Superior temporal gyrus (tissue), 1 donor: ENCODE results near the gene ZFP36L1.

Source experiments
- DNase-seq: peaks from one replicate; pipeline ENCODE4 v3.0.0-alpha.2; 2016; ENCODE audit errors: extremely low spot score

ZFP36L1 gene

DNA sequence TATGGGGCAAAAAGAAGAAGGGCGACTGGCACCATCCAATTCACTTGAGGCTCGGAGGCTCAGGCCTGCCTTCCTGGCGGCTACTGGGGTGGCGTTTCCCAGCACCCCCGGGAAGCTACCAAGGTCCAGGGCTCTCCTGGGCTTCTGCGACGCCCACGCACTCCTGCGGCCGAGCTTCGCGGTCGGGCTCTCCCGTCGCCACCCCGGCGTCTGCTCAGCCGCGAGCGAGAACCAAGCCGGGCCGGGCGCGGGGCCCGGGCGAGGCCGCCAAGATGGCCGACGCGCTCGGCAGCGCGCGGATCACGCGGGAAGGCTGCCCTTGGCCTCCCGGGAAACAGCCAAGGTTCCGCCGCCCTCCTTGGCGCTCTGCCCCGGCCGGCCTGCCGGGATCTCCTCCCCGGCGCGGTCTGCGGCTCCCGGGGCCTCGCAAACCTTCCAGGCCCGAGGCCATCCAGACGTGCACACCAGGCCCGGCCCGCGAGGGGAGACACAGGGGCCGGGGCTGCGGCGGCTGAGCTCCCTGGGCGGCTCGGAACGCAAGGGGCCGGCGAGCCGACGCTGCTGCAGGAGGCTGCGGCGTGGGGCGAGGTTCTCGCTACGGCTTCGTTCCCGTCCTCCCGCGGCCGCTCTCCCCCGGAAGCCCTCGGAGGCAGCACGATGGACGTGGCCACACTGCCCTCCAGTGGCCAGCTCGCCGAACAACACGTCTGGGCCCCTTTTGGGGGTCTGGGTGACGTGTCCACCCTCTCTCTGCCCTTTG lies 23.5 kb upstream of the ZFP36L1 start:
- DNase-seq = peak; percentile 86

DNA sequence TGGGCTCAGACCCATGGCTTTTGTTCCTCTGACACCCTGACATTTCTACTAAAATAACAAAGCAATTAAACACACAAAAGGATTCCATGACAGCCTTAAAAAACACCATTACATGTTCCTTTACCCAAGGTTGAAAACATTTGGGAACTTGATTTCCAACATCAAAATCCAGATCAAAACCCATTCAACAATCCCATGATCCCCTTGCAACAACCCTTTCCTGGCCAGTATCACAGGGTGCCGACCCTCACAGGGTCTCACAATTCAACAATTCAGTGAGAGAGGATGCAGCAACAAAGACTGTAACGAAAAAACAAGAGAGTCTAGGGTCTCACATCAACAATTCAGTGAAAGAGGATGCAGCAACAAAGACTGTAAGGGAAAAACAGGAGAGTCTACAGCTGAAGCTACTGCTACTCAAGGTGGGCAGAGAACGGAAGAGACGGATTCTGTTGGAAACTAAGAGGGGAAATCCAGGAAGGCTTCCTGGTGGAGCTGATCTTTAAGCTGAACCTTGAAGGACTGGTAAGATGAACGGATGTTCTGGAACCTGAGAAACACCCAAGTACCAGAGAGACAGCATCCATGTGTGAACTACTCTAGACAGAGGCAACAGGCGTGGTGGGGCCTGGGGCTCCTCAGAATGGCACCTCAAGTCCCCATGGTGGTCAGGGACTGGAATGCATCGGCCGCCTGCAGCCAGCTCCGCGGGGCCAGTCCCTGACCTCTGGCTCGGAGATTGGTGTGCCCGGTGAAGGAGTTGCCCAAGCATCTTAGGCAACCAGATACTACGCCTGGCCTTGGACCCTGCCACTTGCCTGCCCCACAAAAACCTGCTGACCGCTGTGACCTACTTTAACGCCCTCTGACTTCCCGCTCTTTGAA lies 22.7 kb upstream of the ZFP36L1 start:
- DNase-seq = no peak

DNA sequence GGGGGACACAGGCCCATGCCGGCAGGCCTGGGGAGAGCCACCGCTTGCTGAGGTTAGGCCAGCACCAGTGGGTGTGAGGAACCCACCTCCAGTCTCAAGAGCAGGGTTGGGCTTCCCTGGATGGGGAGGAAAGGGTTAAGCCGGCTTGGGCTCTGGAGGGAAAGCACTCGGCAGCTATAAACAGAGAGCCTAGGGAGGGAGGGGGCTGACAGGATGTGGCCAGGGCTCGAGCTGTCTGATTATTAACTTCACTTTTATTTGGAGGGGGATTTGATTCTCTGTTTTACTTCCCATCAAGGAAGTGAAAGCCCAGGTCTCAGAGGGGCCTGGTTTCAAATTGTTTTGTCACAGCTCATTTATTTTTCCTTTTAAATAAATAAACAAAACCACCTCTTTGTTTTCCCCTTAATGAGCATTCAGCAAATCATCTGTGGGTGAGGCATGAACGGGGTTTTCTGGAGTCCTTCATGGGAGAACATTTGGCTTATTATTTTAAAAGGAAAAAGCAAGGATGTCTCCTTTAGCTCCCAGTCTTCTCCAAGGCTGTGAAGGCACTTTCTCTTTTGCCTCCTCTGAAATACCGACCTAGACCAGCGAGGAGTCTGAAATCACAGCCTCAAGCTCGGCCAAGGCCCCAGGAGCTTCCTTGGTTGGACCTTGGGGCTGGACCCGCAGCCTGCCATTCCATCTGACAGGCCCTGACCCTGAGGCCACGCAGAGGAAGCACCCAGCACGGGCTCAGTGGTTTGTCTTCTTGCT lies 21.9 kb upstream of the ZFP36L1 start:
- no peak for DNase-seq

DNA sequence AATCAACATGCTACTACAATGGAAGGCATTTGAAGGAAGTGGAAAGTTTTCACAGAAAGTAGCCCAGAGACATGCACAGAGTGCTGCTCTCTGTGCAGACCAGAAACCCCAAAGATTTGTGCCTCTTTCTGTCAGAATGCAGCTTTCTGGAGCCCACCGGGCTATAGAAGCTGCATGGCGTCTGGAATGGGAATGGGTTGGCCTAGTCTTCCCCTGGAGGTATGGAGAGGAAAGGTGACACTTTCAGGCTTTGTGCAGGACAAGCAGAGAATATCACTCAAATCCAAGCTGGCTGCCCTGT lies 21.3 kb upstream of the ZFP36L1 start:
- no peak for DNase-seq

DNA sequence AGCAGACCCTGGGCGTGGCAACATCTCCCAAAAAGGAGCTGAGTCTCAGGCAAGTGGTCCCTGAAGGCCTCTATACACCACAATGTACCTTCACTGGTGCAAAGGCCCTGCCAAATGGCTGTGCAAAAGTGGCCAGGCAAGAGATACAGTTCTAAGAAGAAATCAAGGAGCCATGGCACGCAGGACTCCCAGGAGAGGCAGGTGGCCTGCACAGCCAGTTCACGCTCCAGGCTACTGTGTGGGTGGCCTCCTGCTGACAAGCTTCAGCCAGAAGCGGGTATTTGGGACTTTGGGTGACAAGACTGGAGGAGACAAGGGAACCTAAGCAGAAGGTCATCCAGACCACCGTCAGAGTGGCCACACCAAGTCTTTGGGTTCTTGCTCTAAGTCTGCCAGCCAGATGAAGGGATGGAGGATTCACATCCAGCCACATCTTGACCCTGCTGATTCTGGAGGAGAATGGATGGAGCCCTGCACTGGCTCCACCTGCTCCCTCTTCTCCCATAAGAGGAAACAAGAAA lies 20.5 kb upstream of the ZFP36L1 start:
- no peak for DNase-seq

DNA sequence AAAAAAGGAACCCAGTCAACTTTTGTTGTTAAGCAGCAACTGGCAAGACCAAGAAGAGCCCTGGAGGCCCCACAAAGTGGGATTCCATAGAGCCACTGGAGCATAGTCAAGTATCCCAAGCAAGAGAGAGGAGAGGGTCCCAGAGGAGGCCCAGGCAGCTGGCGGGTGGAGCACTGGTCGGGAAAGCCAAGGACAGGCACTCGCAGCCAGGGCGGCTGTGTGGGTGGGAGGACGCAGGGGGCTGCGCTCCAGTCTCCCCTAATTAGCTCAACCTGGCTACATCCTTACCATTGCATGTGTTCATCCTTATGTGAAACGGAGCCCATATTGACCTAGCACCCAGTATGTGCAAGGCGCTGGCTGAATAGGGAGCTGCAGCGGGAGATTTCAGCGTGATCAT lies 18.3 kb upstream of the ZFP36L1 start:
- DNase-seq = no peak

DNA sequence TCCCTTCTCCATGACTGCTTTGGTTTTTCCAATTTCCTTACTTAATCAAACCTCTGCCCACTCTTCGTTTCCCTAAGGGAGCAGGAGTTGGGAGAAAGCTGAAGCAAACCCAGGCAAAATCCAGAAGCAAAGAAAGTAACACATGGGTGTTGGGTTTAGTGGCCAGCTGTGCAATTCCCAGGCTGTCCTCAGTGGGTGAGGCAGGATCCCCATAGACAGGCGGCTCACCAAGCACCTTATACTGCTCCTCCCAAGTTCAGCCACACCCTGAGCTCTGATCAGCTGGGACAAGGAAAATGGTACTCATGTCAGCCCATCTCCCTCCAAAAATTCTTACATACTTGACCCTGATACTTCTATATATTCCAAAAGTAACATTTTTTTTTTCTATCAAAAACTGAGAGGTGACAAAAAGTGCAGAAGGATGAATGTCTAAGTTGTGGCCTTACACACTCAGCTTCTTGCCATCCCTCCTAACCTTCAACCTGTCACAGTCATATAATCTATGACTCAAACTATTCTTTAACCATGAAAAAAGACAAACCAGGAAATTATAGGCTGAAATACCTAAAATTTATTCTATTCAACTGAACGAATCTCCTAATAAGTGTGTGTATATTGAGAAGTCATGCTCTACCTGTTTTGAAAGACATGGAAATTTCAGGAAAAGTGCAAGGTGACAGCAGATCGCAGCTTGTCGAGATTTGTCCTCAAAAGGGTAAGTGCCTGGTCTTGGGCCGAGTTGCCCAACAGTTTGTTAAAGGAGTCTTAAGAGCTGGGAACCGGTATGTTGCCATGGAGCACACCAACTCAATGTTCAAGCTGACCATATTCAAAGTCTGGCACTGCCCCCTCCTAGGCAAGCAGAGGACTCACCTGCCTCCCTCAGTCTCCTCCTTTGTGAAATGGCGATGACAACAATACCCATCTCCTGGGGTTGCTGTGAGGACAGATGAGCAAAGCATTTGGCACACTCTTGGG lies 17.6 kb upstream of the ZFP36L1 start:
- DNase-seq = no peak

DNA sequence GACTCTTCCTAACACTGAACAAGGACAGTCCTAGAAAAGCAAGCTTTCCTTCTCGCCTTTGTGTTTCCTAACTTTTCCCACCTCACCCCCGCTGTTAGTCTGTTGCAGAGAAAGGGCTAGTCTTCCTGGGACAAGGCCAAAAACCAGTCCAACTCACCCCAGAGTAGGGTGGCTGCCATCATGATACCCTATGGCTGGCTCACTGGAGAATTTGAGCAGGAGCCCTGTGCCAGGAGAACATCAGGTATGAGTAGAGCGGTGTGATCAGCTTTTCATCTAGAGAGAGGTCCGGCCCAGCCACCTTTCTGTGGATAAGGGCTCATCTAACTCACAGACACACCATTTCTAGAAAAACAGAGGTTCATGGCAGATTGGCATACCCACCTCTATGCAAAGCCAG lies 16.7 kb upstream of the ZFP36L1 start:
- no peak for DNase-seq

DNA sequence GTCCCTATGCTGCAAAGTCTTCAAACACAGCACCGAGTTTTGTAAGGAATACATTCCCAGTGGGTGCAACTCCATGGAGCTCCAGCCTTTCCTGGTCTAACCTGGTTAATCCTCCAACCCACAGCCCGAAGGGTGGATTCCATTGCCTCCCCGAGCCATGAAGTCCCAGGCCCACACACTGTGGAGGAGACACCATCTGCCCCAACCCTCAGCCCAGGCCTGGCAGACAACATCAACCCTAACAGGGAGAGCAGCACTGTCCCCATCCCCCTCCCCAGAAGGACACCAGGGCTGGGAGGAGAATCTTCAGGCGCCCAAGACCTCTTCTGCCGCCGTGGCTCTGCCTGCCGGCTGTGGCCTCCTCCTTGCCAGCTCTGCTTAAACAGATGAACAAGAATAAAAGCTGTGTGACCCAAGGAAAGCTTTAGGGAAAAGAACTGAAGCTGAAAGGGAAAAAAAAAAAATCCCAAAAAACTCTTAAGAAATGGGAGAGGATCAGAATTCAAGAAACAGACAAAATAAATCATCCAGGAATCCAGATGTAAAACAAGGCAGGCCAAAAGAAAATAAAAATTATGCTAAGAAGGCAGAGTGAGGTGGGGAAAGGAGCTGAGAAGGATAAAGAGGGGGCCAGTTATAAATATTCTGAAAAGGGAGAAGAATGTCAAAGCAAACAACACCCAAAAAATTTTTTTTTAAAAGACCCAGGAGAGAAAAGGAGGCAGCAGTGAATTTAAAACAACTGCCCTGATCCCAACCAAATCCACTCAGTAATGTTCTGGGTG lies 16.0 kb upstream of the ZFP36L1 start:
- DNase-seq = no peak

DNA sequence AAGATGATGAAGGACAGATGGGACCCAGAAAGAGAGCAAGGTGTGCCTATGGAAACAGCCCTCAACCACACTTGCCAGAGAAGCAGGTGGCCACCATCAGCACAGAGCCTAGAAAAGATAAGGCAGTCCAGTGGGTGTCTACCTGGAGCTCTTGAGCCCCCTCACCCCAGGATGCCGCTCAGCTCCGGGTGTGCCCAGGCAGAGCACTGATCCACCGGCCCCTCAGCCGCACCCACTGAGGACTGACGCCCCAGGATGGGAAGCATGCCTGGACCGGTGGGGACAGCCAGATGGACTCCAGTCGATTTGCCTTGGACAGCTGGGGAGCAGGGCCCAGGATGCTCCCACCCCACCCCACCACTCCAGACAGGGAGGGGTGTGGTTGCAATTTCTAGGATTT lies 15.1 kb upstream of the ZFP36L1 start:
- DNase-seq = no peak

DNA sequence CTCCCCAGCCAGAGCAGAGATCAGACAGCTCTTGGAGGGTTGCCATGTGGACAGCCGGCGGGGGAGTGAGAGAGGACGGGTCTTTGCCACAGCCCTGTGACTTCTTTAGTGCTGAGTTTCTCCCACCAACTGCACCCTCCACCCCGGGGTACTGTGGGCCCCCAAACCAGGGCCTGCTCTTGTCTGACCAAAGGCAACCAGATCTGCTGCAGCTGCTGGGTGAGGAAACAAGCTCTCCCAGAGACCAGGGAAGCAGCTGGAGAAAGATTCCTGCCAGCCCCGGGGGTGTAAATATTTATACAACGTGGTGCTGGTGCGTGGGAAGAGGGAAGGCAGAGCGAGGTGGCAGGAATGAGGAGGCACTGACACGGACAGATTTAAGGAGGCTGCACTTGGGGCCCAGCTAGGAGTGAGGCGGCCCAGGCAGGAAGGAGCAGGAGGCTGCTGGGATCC lies 14.3 kb upstream of the ZFP36L1 start:
- no peak for DNase-seq

DNA sequence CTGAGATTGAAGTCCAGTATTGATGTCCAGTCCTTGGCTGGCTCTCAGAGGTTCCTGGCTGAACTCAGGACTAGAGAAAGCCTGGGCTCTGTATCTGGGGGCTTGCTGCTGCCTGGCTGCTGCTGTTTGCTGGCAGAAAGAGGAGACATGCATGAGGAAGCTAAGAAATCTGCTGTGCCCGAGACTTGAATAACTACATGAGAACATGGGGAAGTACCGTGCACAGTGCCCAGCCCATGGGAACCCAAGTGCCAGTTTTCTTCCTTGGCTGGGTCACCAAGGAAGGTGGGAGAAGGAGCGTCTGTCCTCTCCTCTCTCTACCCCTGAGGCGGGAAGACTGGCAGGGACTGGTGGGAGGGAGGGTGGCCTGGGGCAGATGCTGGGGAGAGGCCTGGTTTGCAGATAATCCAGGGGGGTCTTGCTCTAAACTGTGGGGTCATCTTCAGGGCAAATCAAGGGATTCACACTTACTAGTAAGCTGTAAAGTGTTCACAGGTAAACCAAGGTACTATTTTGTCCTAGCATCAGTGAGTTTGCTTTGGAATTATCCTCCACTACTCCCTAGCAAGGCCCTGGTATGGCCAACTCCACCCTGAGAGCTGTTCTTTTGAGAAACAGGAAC lies 13.8 kb upstream of the ZFP36L1 start:
- no peak for DNase-seq

DNA sequence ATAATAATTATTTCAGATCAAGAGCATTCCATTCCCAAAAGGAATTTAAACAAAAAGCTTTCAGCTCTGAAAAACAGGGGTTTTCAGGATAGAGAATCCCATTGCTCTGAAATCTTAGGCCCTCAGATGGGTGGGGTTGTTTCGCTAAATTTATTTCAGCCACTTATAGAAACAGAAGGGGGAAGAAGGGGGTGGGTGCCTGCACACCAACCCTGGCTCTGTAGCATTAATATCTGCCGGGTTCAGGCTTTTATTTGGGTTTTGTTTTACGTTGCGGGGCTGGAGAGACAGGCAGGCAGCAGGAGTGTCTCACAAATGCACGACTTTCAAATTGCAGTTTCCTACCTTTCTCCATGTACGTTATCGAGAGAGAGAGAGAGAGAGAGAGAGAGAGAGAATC lies 12.5 kb upstream of the ZFP36L1 start:
- DNase-seq = no peak

DNA sequence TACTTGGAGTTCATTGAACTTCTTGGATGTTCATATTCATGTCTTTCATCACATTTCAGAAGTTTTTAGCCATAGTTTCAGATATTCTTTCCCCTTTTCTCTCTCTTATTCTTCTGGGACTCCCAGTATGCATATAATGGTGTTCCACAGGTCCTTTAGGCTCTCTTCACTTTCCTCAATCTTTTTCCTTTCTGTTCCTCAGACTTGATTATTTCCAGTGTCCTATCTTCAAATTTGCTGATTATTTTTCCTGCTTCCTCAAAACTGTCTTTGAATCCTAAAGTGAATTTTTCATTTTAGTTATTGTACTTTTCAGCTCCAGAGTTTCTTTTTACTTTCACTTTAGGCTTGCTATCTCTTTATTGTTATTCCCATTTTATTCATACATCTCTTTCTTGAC lies 8.8 kb upstream of the ZFP36L1 start:
- DNase-seq = no peak

DNA sequence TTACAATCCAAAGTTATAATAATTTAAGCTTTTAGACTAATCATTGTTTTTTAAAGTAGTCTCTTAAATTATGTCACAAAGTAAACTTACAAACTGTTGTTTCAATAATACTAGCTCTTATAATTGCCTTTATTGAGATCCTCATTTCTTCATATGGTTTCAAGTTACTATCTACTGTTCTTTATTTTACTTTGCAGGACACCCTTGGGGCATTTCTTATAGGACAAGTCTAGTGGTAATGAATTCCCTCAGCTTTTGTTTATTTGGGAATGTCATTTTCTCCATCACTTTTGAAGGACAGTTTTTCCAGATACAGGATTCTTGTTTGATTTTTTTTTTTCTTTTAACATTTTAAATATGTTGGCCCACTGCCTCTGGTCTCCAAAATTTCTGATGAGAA lies 8.1 kb upstream of the ZFP36L1 start:
- no peak for DNase-seq

DNA sequence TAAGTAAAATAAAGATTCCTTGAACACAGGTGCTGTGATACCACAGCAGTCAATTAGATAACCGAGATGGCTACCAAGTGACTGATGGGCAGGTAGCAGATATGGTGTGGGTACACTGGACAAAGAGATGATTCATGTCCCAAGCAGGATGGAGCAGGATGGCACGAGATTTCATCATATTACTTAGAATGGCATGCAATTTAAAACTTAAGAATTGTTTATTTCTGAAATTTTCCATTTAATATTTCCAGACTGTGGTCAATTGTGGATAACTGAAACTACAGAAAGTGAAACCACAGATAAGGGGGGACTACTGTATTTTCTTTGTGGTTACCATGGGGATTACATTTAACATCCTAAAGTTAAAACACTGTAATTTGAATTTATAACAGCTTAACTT lies 7.5 kb upstream of the ZFP36L1 start:
- DNase-seq = no peak

DNA sequence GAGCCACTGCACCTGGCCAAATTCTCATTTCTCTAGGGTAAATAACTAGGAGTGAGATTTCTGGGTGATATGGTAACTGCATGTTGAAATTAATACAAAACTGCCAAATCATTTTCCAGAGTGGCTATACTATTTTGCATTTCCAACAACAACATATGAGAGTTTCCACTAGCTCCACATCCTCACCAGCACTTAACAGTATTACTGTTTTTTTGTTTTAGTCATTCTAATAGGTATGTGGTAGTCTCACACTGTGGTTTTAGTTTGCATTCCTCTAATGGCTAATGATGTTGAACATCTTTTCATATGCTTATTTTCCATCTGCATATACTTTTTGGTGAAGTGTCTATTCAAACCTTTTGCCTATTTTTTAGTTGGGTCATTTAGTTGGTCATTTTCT lies 5.8 kb upstream of the ZFP36L1 start:
- no peak for DNase-seq

DNA sequence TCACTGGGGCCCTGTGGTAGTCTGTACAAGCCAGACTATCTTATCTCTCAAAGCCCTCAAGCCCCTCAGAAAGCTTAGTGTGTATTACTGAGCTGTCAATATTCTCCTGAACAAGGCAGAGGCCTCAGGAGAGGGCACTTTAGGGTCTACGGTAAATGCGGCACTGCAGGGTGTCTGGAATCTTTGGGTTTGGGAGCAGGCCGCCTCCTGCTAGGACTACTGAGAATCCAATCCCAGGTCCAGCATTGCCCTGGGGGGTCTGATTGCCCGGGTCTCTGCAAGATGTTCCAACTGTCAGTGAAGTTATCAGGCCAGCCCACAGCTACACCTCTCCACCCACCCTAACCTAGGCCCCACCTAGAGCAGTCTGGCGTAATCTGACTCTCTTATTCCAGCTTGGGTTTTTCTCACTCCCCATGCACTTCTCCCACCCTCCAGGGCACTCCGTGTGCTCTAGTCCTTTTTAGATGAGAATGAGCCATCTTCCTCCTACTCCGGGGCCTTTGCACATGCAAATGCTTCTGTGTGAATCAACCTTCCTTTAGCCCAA lies 4.3 kb upstream of the ZFP36L1 start:
- no peak for DNase-seq

DNA sequence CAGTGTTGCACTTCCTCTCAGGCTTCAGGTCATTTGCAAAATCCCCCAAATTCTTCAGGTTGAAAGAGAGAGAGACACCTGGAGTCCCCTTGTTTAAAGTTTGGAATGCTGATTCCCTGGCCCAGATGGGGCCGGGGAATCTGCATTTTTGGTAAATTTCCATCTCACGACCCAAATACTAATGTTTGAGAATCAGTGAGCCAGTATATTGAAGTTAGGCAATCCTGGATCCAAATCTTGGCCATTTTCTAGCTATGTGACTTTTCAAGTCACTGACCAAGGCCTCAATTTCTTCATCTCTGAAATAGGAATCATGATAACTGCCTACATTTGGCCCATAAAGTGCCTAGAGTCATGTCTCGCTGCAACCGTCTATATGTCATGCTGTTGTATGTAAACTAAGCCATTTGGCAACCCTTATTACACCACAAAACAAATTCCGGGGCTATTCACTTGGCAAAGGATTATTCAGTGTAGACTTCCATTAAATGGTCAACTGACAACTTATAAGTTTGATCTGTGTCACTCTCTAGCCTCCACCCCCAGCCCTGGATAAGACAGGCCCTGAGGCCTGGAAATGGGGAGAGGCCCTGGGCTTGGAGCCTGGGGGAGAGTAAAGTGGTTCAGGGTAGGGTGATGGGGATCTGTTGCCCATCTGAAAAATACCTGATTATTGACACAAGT lies 3.7 kb upstream of the ZFP36L1 start:
- DNase-seq = no peak
